SK-N-SH treated with all-trans-retinoic acid at 6 μM for 48 hours (cell line): ENCODE results near the gene SHOX.
"Not testable (repeated sequence)": the region's sequence is repeated elsewhere in the genome, so short reads cannot be mapped to it uniquely, and the experiment has no call there.

Source experiments
- ATAC-seq: fragments of 200-7000 bp; cut with Tn5 transposase; 3 replicates; pipeline ENCODE4 v1.9.1; 2020; ENCODE audit warnings: mild to moderate bottlenecking, moderate library complexity
- ARNTL ChIP-seq: fragments of 450-650 bp; formaldehyde crosslinking; IDR thresholded peaks from 2 replicates; pipeline ENCODE4 v1.5.0; 2020; ENCODE audit warnings: low read depth, mild to moderate bottlenecking, moderate library complexity, borderline replicate concordance
- CSDC2 ChIP-seq: fragments of 250-450 bp; sonication (Bioruptor Pico); IDR thresholded peaks from 2 replicates; pipeline ENCODE4 v1.5.0; 2020; ENCODE audit warnings: mild to moderate bottlenecking, moderate library complexity
- GLIS3 ChIP-seq: fragments of 250-450 bp; sonication (Bioruptor Pico); IDR thresholded peaks from 2 replicates; pipeline ENCODE4 v1.5.0; 2020; ENCODE audit warnings: mild to moderate bottlenecking, moderate library complexity
- ISL1 ChIP-seq: fragments of 250-450 bp; sonication (Bioruptor Pico); IDR thresholded peaks from 2 replicates; pipeline ENCODE4 v2.1.2; 2022; ENCODE audit warnings: mild to moderate bottlenecking, moderate library complexity
- OSR1 ChIP-seq: fragments of 250-450 bp; sonication (Bioruptor Pico); IDR thresholded peaks from 2 replicates; pipeline ENCODE4 v1.8.0; 2022; ENCODE audit warnings: moderate library complexity, mild to moderate bottlenecking, inconsistent platforms
- PPARA ChIP-seq: fragments of 250-450 bp; sonication (Bioruptor Pico); IDR thresholded peaks from 2 replicates; pipeline ENCODE4 v1.5.0; 2020; ENCODE audit warnings: mild to moderate bottlenecking, borderline replicate concordance
- RARB ChIP-seq: fragments of 250-450 bp; sonication (Bioruptor Pico); IDR thresholded peaks from 2 replicates; pipeline ENCODE4 v1.8.0; 2021; ENCODE audit warnings: mild to moderate bottlenecking, moderate library complexity
- TCF4 ChIP-seq: fragments of 250-450 bp; sonication (Bioruptor Pico); IDR thresholded peaks from 2 replicates; pipeline ENCODE4 v1.8.0; 2021; ENCODE audit warnings: mild to moderate bottlenecking, moderate library complexity, borderline replicate concordance
- TOX ChIP-seq: fragments of 250-450 bp; sonication (Bioruptor Pico); IDR thresholded peaks from 2 replicates; pipeline ENCODE4 v1.8.0; 2021; ENCODE audit warnings: mild to moderate bottlenecking, moderate library complexity, borderline replicate concordance
- ZC3H10 ChIP-seq: fragments of 250-450 bp; sonication (Bioruptor Pico); IDR thresholded peaks from 2 replicates; pipeline ENCODE4 v1.5.1; 2021; ENCODE audit warnings: mild to moderate bottlenecking, moderate library complexity
- ZFP3 ChIP-seq: fragments of 250-450 bp; sonication (Bioruptor Pico); IDR thresholded peaks from 2 replicates; pipeline ENCODE4 v1.5.0; 2020; ENCODE audit warnings: mild to moderate bottlenecking, moderate library complexity
- ZNF565 ChIP-seq: fragments of 450-650 bp; formaldehyde crosslinking; conservative IDR thresholded peaks from 2 replicates; pipeline ENCODE4 v1.5.0; 2020; ENCODE audit warnings: low read depth, mild to moderate bottlenecking, moderate library complexity
- ZNF70 ChIP-seq: fragments of 450-650 bp; formaldehyde crosslinking; IDR thresholded peaks from 2 replicates; pipeline ENCODE4 v1.5.0; 2020; ENCODE audit warnings: mild to moderate bottlenecking, moderate library complexity
- TF ChIP-seq, protein P1 (sequence below): fragments of 250-450 bp; sonication (Bioruptor Pico); IDR thresholded peaks from 2 replicates; pipeline ENCODE4 v1.5.1; 2020; ENCODE audit warnings: low read depth, mild to moderate bottlenecking, moderate library complexity
- TF ChIP-seq, protein P2 (sequence below): fragments of 250-450 bp; sonication (Bioruptor Pico); IDR thresholded peaks from 2 replicates; pipeline ENCODE4 v1.8.0; 2021; ENCODE audit warnings: low read depth, mild to moderate bottlenecking, moderate library complexity, borderline replicate concordance
- TF ChIP-seq, protein P3 (sequence below): fragments of 250-450 bp; sonication (Bioruptor Pico); IDR thresholded peaks from 2 replicates; pipeline ENCODE4 v1.5.1; 2021; ENCODE audit warnings: mild to moderate bottlenecking, moderate library complexity
- TF ChIP-seq, protein P4 (sequence below): fragments of 250-450 bp; sonication (Bioruptor Pico); IDR thresholded peaks from 2 replicates; pipeline ENCODE4 v1.5.0; 2020; ENCODE audit warnings: mild to moderate bottlenecking, moderate library complexity

SHOX gene

DNA sequence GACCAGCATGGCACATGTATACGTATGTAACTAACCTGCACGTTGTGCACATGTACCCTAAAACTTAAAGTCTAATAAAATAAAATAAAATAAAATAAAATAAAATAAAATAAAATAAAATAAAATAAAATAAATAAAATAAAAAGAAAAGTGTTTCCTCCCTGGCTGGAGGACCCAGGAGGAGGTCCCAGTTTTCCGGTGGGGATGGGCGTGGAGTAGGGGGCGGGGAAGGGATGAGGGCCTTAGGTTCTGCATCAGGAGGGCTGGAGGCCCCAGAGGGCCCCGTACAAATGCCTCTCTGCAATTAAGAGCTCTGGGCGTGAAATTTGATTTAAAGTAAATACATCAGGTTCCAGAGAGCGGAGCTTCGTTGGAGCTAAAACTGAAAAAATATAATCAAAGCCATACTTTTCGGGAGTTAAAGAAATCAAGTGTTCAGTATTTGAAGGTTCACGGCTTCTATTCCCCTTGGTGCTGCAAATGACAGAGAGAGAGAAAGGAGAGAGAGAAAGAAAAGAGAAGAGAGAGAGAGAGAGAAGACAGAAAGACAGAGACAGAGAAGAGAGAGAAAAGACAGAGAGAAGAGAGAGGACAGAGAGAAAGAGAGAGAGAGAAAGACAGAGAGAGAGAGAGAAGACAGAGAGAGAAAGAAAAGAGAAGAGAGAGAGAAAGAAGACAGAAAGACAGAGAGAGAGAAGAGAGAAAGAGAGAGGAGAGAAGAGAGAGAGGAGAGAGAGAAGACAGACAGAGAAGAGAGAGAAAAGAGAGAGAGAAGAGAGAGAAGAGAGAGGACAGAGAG is 8.7 kb upstream of the SHOX start:
- TF ChIP-seq ZC3H10 (CRISPR knock-in tag) (no peak), TCF4 (CRISPR knock-in tag) (no peak), ZFP3 (CRISPR knock-in tag) (no peak), RARB (no peak), ARNTL (CRISPR knock-in tag) (no peak), ISL1 (CRISPR knock-in tag) (no peak), PPARA (CRISPR knock-in tag) (no peak), CSDC2 (no peak)
- TF ChIP-seq, protein P1, sequence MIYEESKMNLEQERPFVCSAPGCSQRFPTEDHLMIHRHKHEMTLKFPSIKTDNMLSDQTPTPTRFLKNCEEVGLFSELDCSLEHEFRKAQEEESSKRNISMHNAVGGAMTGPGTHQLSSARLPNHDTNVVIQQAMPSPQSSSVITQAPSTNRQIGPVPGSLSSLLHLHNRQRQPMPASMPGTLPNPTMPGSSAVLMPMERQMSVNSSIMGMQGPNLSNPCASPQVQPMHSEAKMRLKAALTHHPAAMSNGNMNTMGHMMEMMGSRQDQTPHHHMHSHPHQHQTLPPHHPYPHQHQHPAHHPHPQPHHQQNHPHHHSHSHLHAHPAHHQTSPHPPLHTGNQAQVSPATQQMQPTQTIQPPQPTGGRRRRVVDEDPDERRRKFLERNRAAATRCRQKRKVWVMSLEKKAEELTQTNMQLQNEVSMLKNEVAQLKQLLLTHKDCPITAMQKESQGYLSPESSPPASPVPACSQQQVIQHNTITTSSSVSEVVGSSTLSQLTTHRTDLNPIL (CRISPR knock-in tag), result no peak
- TF ChIP-seq, protein P2, sequence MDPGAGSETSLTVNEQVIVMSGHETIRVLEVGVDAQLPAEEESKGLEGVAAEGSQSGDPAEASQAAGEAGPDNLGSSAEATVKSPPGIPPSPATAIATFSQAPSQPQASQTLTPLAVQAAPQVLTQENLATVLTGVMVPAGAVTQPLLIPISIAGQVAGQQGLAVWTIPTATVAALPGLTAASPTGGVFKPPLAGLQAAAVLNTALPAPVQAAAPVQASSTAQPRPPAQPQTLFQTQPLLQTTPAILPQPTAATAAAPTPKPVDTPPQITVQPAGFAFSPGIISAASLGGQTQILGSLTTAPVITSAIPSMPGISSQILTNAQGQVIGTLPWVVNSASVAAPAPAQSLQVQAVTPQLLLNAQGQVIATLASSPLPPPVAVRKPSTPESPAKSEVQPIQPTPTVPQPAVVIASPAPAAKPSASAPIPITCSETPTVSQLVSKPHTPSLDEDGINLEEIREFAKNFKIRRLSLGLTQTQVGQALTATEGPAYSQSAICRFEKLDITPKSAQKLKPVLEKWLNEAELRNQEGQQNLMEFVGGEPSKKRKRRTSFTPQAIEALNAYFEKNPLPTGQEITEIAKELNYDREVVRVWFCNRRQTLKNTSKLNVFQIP (CRISPR knock-in tag), result no peak
- TF ChIP-seq, protein P3, sequence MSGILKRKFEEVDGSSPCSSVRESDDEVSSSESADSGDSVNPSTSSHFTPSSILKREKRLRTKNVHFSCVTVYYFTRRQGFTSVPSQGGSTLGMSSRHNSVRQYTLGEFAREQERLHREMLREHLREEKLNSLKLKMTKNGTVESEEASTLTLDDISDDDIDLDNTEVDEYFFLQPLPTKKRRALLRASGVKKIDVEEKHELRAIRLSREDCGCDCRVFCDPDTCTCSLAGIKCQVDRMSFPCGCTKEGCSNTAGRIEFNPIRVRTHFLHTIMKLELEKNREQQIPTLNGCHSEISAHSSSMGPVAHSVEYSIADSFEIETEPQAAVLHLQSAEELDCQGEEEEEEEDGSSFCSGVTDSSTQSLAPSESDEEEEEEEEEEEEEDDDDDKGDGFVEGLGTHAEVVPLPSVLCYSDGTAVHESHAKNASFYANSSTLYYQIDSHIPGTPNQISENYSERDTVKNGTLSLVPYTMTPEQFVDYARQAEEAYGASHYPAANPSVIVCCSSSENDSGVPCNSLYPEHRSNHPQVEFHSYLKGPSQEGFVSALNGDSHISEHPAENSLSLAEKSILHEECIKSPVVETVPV, result no peak
- ATAC-seq, result no peak

DNA sequence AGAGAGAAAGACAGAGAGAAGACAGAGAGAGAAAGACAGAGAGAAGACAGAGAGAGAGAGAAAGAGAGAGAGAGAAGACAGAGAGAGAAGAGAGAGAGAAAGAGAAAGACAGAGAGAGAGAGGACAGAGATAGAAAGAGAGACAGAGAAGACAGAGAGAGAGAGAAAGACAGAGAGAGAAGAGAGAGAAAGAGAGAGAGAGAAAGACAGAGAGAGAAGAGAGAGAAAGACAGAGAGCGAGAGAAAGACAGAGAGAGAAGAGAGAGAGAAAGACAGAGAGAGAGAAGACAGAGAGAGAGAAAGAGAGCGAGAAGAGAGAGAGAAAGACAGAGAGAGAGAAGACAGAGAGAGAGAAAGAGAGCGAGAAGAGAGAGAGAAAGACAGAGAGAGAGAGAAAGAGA is 7.8 kb upstream of the SHOX start:
- ATAC-seq, result not testable (repeated sequence)

DNA sequence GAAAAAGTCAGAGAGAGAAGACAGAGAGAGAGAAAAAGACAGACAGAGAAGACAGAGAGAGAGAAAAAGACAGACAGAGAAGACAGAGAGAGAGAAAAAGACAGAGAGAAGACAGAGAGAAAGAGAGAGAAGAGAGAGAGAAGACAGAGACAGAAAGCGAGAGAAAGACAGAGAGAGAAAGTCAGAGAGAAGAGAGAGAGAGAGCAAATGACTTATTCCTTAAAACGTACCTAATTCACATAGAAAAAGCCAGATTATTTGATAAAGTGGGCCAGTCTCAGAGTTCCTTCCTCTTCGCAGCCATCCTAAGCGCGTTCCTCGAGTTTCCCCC is 7.4 kb upstream of the SHOX start:
- no peak for ATAC-seq
- TF ChIP-seq CSDC2, result no peak
- TF ChIP-seq, protein P4, sequence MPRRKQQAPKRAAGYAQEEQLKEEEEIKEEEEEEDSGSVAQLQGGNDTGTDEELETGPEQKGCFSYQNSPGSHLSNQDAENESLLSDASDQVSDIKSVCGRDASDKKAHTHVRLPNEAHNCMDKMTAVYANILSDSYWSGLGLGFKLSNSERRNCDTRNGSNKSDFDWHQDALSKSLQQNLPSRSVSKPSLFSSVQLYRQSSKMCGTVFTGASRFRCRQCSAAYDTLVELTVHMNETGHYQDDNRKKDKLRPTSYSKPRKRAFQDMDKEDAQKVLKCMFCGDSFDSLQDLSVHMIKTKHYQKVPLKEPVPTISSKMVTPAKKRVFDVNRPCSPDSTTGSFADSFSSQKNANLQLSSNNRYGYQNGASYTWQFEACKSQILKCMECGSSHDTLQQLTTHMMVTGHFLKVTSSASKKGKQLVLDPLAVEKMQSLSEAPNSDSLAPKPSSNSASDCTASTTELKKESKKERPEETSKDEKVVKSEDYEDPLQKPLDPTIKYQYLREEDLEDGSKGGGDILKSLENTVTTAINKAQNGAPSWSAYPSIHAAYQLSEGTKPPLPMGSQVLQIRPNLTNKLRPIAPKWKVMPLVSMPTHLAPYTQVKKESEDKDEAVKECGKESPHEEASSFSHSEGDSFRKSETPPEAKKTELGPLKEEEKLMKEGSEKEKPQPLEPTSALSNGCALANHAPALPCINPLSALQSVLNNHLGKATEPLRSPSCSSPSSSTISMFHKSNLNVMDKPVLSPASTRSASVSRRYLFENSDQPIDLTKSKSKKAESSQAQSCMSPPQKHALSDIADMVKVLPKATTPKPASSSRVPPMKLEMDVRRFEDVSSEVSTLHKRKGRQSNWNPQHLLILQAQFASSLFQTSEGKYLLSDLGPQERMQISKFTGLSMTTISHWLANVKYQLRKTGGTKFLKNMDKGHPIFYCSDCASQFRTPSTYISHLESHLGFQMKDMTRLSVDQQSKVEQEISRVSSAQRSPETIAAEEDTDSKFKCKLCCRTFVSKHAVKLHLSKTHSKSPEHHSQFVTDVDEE, result no peak
- no peak for TF ChIP-seq TOX (CRISPR knock-in tag)
- TF ChIP-seq OSR1 (CRISPR knock-in tag), result no peak
- no peak for TF ChIP-seq TCF4 (CRISPR knock-in tag)
- no peak for TF ChIP-seq ZNF70

DNA sequence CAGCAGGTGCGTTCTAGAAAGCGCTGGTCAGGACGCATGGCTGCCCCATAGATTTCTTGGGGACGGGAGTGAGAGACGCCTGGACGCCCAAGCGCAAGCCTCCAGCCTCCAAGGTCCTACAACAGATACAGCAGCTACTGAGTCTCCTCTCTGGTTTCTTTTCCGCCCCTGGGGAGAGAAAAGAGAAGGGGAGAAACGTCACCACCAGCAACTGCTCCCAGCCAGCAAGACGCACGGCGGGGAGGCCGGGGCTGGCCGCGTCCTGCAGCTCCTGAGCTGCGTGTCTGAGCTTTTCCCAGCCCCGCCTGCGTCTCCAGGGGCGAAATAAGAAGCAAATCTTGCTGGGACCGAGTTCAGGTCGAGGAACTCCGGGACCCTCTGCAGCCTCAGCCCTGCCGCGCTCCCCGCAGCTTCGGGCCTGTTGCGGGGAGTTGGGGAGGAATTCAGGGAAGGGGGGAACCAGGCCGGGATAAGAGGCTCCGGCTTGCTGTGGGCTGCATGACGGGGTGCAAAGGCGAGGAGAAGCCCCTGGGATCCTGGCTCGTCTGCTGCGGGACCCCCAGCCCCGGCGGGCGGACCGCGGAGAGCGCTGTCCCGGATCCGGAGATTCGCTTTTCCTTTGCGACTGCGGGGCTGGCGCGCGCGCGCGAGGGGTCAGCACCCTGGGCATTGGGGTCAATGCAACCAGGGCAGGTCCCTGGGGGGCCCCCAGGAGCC is 6.8 kb upstream of the SHOX start:
- no peak for ATAC-seq
- TF ChIP-seq, protein P1 (CRISPR knock-in tag), result no peak
- no peak for TF ChIP-seq OSR1 (CRISPR knock-in tag)
- no peak for TF ChIP-seq CSDC2
- TF ChIP-seq ISL1 (CRISPR knock-in tag), result no peak
- TF ChIP-seq TOX (CRISPR knock-in tag), result no peak

DNA sequence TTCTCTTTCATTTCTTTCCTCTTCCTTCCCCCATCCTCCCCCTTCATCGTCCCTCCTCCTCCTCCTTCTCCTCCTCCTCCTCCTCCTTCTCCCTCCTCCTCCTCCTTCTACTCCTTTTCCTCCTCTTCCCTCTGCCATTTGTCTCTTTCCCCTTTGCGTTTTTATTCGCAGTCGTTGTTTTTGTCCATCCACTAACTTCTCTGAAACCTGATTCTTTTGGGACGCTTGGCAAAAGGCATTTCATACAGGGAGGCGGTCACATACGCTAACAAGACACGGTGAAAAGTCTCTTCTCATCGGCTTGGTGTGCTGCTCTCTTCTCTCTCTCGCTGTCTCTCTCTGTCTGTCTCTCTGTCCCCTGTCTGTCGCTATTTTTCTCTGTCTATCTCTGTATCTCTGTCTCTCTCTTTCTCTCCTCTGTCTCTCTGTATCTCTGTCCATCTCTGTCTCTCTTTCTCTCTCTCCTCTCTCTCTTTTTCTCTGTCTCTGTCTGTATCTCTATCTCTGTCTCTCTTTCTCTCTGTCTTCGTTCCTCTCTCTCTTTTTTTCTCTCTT is 5.4 kb upstream of the SHOX start:
- TF ChIP-seq CSDC2, result no peak
- TF ChIP-seq RARB, result no peak
- TF ChIP-seq GLIS3 (CRISPR knock-in tag), result no peak
- TF ChIP-seq ZNF565 (CRISPR knock-in tag), result no peak
- no peak for TF ChIP-seq ZFP3 (CRISPR knock-in tag)
- no peak for TF ChIP-seq ZC3H10 (CRISPR knock-in tag)
- TF ChIP-seq OSR1 (CRISPR knock-in tag), result no peak
- ATAC-seq, result no peak

DNA sequence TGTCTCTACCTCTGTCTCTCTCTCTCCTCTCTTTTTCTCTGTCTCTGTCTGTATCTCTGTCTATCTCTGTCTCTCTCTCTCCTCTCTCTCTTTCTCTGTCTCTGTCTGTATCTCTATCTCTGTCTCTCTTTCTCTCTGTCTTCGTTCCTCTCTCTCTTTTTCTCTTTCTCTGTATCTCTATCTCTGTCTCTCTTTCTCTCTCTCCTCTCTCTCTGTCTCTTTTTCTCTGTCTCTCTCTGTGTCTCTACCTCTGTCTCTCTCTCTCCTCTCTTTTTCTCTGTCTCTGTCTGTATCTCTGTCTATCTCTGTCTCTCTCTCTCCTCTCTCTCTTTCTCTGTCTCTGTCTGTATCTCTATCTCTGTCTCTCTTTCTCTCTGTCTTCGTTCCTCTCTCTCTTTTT is 4.5 kb upstream of the SHOX start:
- ATAC-seq, result not testable (repeated sequence)
